Measurements from ENCODE around the gene DPEP1. TPM values are rescaled to one million over a fixed set of nuclear protein-coding genes. Genes with fewer than 3 reads are reported as not detected.

The DPEP1 gene
- total RNA-seq, 1 donor from 2014 or later = not detected

Other genes with a start within 250 kb of the DPEP1 start
- gene ANKRD11, start 123.1 kb upstream of the DPEP1 start, total RNA-seq = 106 to 185 TPM (median 180 TPM) in 3 replicates
- 84.6 to 127 TPM (median 87.6 TPM) in 3 replicates for gene SPG7, start 105.2 kb upstream of the DPEP1 start, total RNA-seq
- 1,149 to 1,324 TPM (median 1,165 TPM) in 3 replicates for gene RPL13, start 53.0 kb upstream of the DPEP1 start, total RNA-seq
- 15.5 to 41.7 TPM (median 16.3 TPM) in 3 replicates for gene CPNE7, start 37.9 kb upstream of the DPEP1 start, total RNA-seq
- gene CHMP1A, start 44.1 kb downstream of the DPEP1 start, total RNA-seq = 65.3 to 76.8 TPM (median 69.9 TPM) in 3 replicates
- 8.8 to 12.6 TPM (median 10.3 TPM) in 3 replicates for gene SPATA33, start 44.2 kb downstream of the DPEP1 start, total RNA-seq
- 43.7 to 63.0 TPM (median 45.8 TPM) in 3 replicates for gene CDK10, start 73.0 kb downstream of the DPEP1 start, total RNA-seq
- 7.0 to 10.3 TPM (median 9.3 TPM) in 3 replicates for gene SPATA2L, start 88.1 kb downstream of the DPEP1 start, total RNA-seq
- gene VPS9D1, start 107.3 kb downstream of the DPEP1 start, total RNA-seq = 20.3 to 26.6 TPM (median 20.4 TPM) in 3 replicates
- 16.2 to 23.0 TPM (median 17.4 TPM) in 3 replicates for gene ZNF276, start 107.9 kb downstream of the DPEP1 start, total RNA-seq
- gene FANCA, start 203.0 kb downstream of the DPEP1 start, total RNA-seq = 5.9 to 20.2 TPM (median 6.5 TPM) in 3 replicates
- gene SPIRE2, start 214.8 kb downstream of the DPEP1 start, total RNA-seq = 1.4 to 3.2 TPM (median 1.4 TPM) in 3 replicates